Endothelial cell of umbilical vein (primary cell): ENCODE data around the gene PIK3R1. TPM values are rescaled to one million over a fixed set of nuclear protein-coding genes. Genes with fewer than 3 reads are reported as not detected.

ENCODE experiments used
- BruUV-seq: library from RNA; stranded (reverse); fragments of 400-500 nt; replicated peaks from 2 replicates; lab custom pipeline; 2021; lab: Mats Ljungman, UMichigan
- CTCF ChIA-PET: fragments of 300-600, 350-600 bp; sonication (Branson Sonifier 250); formaldehyde crosslinking; loops from one replicate; lab custom pipeline; 2021; ENCODE audit warnings: antibody characterized with exemption, inconsistent platforms; lab: Charles Lee
- POLR2A ChIA-PET: fragments of 300-600, 350-600 bp; sonication (Branson Sonifier 250); formaldehyde crosslinking; loops from one replicate; lab custom pipeline; 2021; ENCODE audit warnings: antibody characterized with exemption, inconsistent platforms; lab: Charles Lee
- DNase-seq: peaks from one replicate; pipeline ENCODE4 v3.0.0-alpha.2; 2011; ENCODE audit warnings: low read depth, low spot score
- FAIRE-seq: peaks from 2 replicates; lab custom pipeline; 2011; peaks lifted over from hg19 to GRCh38; lab: Jason Lieb, UNC
- H2AFZ ChIP-seq: 2 replicates; pipeline ENCODE4 v1.6.0; 2012; ENCODE audit warnings: low read depth, low read length, control low read depth, inconsistent platforms
- H3K27ac ChIP-seq: 2 replicates; pipeline ENCODE4 v1.5.1; 2011; ENCODE audit warnings: low read depth, mild to moderate bottlenecking, control low read depth, low read length, moderate library complexity; ENCODE audit not compliant: insufficient read depth
- H3K27me3 ChIP-seq, 2 experiments: 2 replicates each; pipeline versions ENCODE4 v1.6.0 to v1.6.1; 2011; ENCODE audit warnings: low read length in 2 of 2, mixed read lengths in 1 of 2; ENCODE audit not compliant: control insufficient read depth in 2 of 2, insufficient read depth in 2 of 2
- H3K36me3 ChIP-seq, 2 experiments: 2 replicates in 1 of 2; 3 replicates in 1 of 2; pipeline ENCODE4 v1.5.1; 2011; ENCODE audit warnings: low read length in 2 of 2, mild to moderate bottlenecking in 1 of 2, moderate library complexity in 1 of 2; ENCODE audit not compliant: control insufficient read depth in 2 of 2, insufficient read depth in 2 of 2; ENCODE audit errors: extremely low read depth in 1 of 2
- H3K4me1 ChIP-seq: 3 replicates; pipeline ENCODE4 v1.5.1; 2011; ENCODE audit warnings: mild to moderate bottlenecking, low read length; ENCODE audit not compliant: control insufficient read depth, insufficient read depth; ENCODE audit errors: extremely low read depth
- H3K4me2 ChIP-seq: 2 replicates; pipeline ENCODE4 v1.6.1; 2011; ENCODE audit warnings: low read length, control low read depth, mixed read lengths; ENCODE audit not compliant: insufficient read depth
- H3K4me3 ChIP-seq, 3 experiments: fragments of 200-600 bp in 1 of 3; sonication (generic), shearing (Covaris generic) in 1 of 3; replicated peaks in 1 of 3; 2 replicates each; pipeline ENCODE4 v1.5.1; 2011 to 2016; ENCODE audit warnings: control low read depth in 3 of 3, low read length in 3 of 3, mild to moderate bottlenecking in 2 of 3, inconsistent platforms in 1 of 3, low read depth in 1 of 3, moderate library complexity in 1 of 3; ENCODE audit not compliant: insufficient read depth in 1 of 3
- H3K79me2 ChIP-seq: 2 replicates; pipeline ENCODE4 v1.6.0; 2012; ENCODE audit warnings: low read length, inconsistent platforms; ENCODE audit not compliant: control insufficient read depth, insufficient read depth
- H3K9ac ChIP-seq: replicated peaks from 2 replicates; pipeline ENCODE3; 2011; ENCODE audit warnings: low read length, control low read depth; ENCODE audit not compliant: insufficient read depth; ENCODE audit errors: extremely low read depth
- H3K9me1 ChIP-seq: replicated peaks from 3 replicates; pipeline ENCODE4 v1.6.0; 2011; ENCODE audit warnings: mild to moderate bottlenecking, low read length; ENCODE audit not compliant: control insufficient read depth, insufficient read depth; ENCODE audit errors: extremely low read depth
- H3K9me3 ChIP-seq: replicated peaks from 2 replicates; pipeline ENCODE4 v1.5.1; 2012; ENCODE audit warnings: low read length, inconsistent platforms; ENCODE audit not compliant: control insufficient read depth, insufficient read depth
- H4K20me1 ChIP-seq: replicated peaks from 2 replicates; pipeline ENCODE3; 2011; ENCODE audit warnings: mild to moderate bottlenecking, low read length; ENCODE audit not compliant: control insufficient read depth, insufficient read depth; ENCODE audit errors: extremely low read depth
- CTCF ChIP-seq, 2 donors: IDR thresholded peaks; 1 replicate in 1 of 2; 2 replicates in 1 of 2; pipeline ENCODE4 v1.5.1; 2011; ENCODE audit warnings: low read length in 2 of 2, mild to moderate bottlenecking in 2 of 2, moderate library complexity in 2 of 2, control low read depth in 1 of 2, inconsistent platforms in 1 of 2, low read depth in 1 of 2; ENCODE audit not compliant: insufficient read depth in 1 of 2; ENCODE audit errors: extremely low read depth in 1 of 2
- EZH2 ChIP-seq: IDR thresholded peaks from 2 replicates; pipeline ENCODE4 v1.6.1; 2012; ENCODE audit warnings: borderline replicate concordance, low read depth, mild to moderate bottlenecking, moderate library complexity, low read length, inconsistent platforms; ENCODE audit not compliant: severe bottlenecking
- FOS ChIP-seq: IDR thresholded peaks from 2 replicates; pipeline ENCODE4 v1.6.1; 2011; ENCODE audit warnings: mild to moderate bottlenecking, low read length, moderate library complexity, borderline replicate concordance; ENCODE audit not compliant: insufficient read depth
- GATA2 ChIP-seq: IDR thresholded peaks from 2 replicates; pipeline ENCODE4 v1.7.0; 2011; ENCODE audit warnings: low read depth, mild to moderate bottlenecking, moderate library complexity, mixed read lengths, low read length; ENCODE audit not compliant: insufficient read length, insufficient read depth
- JUN ChIP-seq: IDR thresholded peaks from 2 replicates; pipeline ENCODE4 v1.6.1; 2011; ENCODE audit warnings: borderline replicate concordance, low read depth; ENCODE audit not compliant: insufficient read length, insufficient read depth
- MAX ChIP-seq: IDR thresholded peaks from 2 replicates; pipeline ENCODE4 v1.6.1; 2011; ENCODE audit not compliant: insufficient read depth, insufficient read length
- MYC ChIP-seq: IDR thresholded peaks from one replicate; pipeline ENCODE4 v1.6.1; 2011; ENCODE audit warnings: mild to moderate bottlenecking, low read depth, low read length
- POLR2A ChIP-seq: IDR thresholded peaks from 2 replicates; pipeline ENCODE4 v1.6.1; 2012; ENCODE audit warnings: low read depth, mild to moderate bottlenecking, control low read depth, low read length
- POLR2AphosphoS5 ChIP-seq: IDR thresholded peaks from 2 replicates; pipeline ENCODE4 v1.6.1; 2012; ENCODE audit warnings: low read depth, mild to moderate bottlenecking, control low read depth, low read length, moderate library complexity; ENCODE audit not compliant: insufficient read depth
- dilution Hi-C: fragments of 300-500 bp; cut with MboI; formaldehyde crosslinking; loops from one replicate; pipeline ENCODE4 v1.15.0; 2019; ENCODE audit warnings: low sequenced_read_pairs; ENCODE audit not compliant: extremely low pct_ligation_motif_present
- intact Hi-C: fragments of 100-400 bp; cut with micrococcal nuclease; formaldehyde crosslinking; loops from one replicate; pipeline ENCODE4 v1.10.0; 2022
- polyA plus RNA-seq, 4 experiments: library from polyadenylated mRNA; depleted of rRNA in 3 of 4; stranded (reverse) in 3 of 4; unstranded in 1 of 4; fragments of >200 nt; gene quantifications; 2 replicates each; pipeline versions ENCODE4 v1.2.1 to v1.2.3, GENCODE V29; 2011 to 2012; ENCODE audit warnings: missing spikeins in 1 of 4
- total RNA-seq: library from RNA; stranded (reverse); gene quantifications from 2 replicates; pipeline ENCODE4 v1.2.3, GENCODE V29; 2021

The PIK3R1 gene
- total and polyA plus RNA-seq, 2 donors (not counting 3 experiments of a cell fraction or from before 2014, with no cell fraction given): 2.8 to 30.0 TPM

GRCh38 chr5:68245319-68245718 lies 29.8 kb downstream of the PIK3R1 start:
- dilution Hi-C loops (no loop called here), intact Hi-C loops (loop anchor here (1.0 kb wide), 1 partner anchor 30 kb away; the partner anchor contains the start of gene PIK3R1)
- H3K27ac ChIP-seq: no peak overlapping the region
- POLR2A ChIA-PET: no interaction called here
- peak; percentile 81 for FAIRE-seq
- no peak overlapping the region for H2AFZ ChIP-seq
- no peak overlapping the region for H3K4me2 ChIP-seq
- H3K9ac ChIP-seq: no peak overlapping the region
- peaks cover 31% of the 10 kb centered on the region for H3K79me2 ChIP-seq
- no peaks in the 10 kb centered on the region for H3K9me1 ChIP-seq
- no peak overlapping the region for H3K4me3 ChIP-seq
- no peaks in the 10 kb centered on the region for H3K9me3 ChIP-seq
- peaks cover 71% of the 10 kb centered on the region for H3K4me1 ChIP-seq
- no TSS peak for BruUV-seq
- no peaks in the 10 kb centered on the region for H3K27me3 ChIP-seq
- CTCF ChIA-PET: no interaction called here
- H4K20me1 ChIP-seq: no peaks in the 10 kb centered on the region
- peak; percentile 72 for DNase-seq
- H3K36me3 ChIP-seq: peaks cover 0 to 3% of the 10 kb centered on the region in 2 experiments
- TF ChIP-seq EZH2: no peak
- TF ChIP-seq JUN: peak; percentile 59

- H3K4me2 ChIP-seq: no peak overlapping the region
- peaks cover 0 to 3% of the 10 kb centered on the region in 2 experiments for H3K36me3 ChIP-seq
- no TSS peak for BruUV-seq
- DNase-seq (no peak), FAIRE-seq (no peak)
- no peak overlapping the region for H3K9ac ChIP-seq
- H3K4me1 ChIP-seq: peaks cover 81% of the 10 kb centered on the region
- intact Hi-C loops (no loop called here), dilution Hi-C loops (no loop called here)
- H3K79me2 ChIP-seq: peaks cover 32% of the 10 kb centered on the region
- H2AFZ ChIP-seq: no peak overlapping the region
- H3K4me3 ChIP-seq: no peak overlapping the region
- POLR2A ChIA-PET: no interaction called here
- CTCF ChIA-PET: interaction anchor here (0.8 to 1.5 kb wide), 6 partner anchors 22 to 1001 kb away, joined by 3 to 10 read pairs (median 3); partner anchors contain the start of gene PIK3R1
- no peaks in the 10 kb centered on the region for H3K9me1 ChIP-seq
- H3K27me3 ChIP-seq: no peaks in the 10 kb centered on the region
- no peaks in the 10 kb centered on the region for H4K20me1 ChIP-seq
- TF ChIP-seq POLR2AphosphoS5 (no peak), JUN (no peak), MAX (no peak), FOS (no peak), MYC (no peak), POLR2A (no peak), EZH2 (no peak), CTCF (IDR thresholded peaks at IDR 0.05; ENCODE audit: extremely low read depth in 1 of 2, insufficient read depth in 1 of 2, low read depth in 1 of 2, low read length in 2 of 2) (no peak), GATA2 (no peak)
- H3K9me3 ChIP-seq: no peaks in the 10 kb centered on the region
- no peak overlapping the region for H3K27ac ChIP-seq
These were observed 31.2 kb downstream of the PIK3R1 start for GRCh38 chr5:68246802-68247201.
